Stimulated activated naive CD4-positive, alpha-beta T cell treated with Interleukin-2 at 50 U/mL for 16 hours (primary cell): ENCODE measurements around the gene UIMC1.

Experiments used
- DNase-seq: peaks from one replicate; lab custom pipeline; 2025; lab: John Stamatoyannopoulos, UW

UIMC1 gene

DNA sequence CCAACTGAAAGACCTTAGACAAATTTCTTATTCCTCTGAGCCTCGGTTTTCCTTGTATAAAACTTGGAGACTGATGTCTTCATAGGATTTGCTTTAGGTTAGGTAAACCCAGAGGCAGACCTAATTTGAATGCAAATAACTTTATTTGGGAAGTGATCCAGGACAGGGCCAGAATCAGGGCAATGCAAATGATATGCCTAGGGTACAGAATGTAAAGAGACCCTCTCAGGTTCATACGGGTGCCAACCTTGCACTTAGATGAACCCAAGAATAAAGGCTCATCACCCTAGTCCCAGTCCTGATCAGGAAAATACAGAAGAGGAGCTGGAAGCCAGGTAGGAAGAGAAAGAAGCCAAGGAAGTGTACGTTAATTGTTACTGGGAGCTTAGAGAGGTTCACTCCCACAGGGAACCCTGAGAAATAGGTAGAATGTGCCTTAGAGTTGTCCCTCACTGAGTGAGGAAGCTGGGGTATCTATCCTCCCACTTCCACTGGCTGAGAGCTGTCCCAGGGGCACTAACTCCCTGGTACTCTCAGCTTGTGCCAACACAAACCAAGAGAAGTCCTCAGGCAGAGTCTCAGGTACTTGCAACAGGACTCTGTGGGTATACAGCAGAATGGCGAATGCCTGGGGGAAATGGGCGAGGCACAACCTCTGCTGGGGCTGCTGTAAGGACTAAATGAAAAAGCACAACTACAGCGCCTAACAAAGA, 104.3 kb downstream of the UIMC1 start:
- DNase-seq = no peak

- no peak for DNase-seq
Observed at GRCh38 chr5:176901260-176902101, 105.1 kb downstream of the UIMC1 start.

DNA sequence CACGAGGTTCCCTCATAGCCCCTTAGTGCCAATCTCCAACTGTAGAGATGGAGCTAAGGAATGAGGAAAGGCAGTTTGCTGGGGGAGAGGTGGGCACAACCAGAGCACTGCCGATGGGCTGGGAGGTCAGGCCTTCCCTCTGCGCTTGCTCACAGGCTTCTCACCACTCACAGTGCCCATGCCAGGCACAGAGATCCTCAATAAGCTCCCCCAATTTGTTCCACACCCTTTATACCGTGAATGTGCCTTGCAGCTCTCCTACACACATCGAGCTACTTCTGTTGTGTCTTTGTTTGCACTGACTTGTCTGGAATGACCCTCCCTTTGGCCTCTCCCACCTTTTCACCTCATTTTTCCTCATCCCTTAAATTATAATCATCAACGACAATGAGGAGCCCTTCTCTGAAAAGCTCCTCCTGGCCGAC, 105.8 kb downstream of the UIMC1 start:
- no peak for DNase-seq

DNA sequence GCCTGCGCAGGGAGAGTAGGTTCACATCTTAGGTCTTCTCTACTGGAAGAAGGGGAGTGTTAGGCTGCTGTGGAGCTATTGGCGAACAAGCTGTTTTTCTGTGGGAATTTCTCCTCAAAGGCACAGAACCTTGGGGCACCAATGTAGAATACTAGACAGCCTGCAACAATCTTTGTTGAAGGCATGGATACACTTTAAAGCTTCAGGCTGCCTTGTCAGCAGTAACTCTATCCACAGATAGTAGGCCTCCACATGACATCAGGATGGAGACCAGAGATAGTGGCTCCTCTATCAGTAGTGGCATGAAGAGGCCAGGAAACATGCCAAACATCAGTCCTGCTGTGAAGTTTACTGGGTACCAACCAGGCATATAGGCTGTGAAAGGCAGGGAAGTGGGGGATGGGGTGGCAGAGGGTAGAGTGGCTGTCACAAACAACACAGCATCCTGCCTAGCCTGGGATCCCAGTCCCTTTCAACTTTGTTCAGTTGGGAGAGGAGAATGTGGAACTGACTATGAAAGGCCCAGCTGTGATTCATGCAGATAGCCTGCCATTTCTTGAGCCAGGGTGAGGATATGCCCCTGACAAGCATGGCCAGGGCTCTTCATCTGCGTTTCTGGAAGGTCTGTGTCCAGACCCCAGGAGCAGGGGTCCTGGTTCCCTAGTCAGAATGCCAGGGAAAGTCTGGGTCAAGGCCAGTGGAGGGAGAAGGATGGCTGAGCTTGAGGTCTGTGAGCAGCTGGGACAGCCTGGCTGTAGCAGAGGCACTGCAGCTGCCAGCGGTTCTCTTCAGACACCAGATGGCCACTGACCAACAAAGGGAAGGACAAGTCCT, 106.4 kb downstream of the UIMC1 start:
- no peak for DNase-seq

GRCh38 chr5:176899296-176899891, 107.2 kb downstream of the UIMC1 start, which contains the start of gene HK3:
Gene HK3, minus strand, starts transcription at chr5:176899346. Its CDS starts 3,187 bp downstream, at chr5:176896159.
- no peak for DNase-seq

- DNase-seq = no peak
Observed at GRCh38 chr5:176897263-176897662, 109.3 kb downstream of the UIMC1 start.

GRCh38 chr5:176895831-176896230, 110.7 kb downstream of the UIMC1 start:
- no peak for DNase-seq

DNA sequence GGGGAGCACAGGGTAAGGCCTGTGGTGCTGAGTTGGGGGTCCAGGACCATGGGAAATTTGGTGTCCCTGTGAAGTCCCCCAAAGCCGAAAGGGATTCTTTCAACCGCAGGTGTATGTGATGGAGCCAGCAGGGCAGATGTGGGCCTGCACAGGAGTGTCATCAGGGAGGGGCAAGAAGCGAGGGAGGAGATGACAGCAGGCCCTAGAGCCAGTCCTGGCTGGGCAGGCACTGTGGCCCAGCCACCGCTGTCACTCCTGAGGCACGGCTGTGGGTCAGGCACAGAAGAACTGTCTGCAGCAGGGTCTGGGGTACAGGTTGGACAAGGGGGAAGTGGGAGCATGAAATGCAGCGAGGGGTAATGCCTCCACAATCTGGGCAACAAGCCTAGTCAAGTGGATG, 112.3 kb downstream of the UIMC1 start:
- no peak for DNase-seq

DNA sequence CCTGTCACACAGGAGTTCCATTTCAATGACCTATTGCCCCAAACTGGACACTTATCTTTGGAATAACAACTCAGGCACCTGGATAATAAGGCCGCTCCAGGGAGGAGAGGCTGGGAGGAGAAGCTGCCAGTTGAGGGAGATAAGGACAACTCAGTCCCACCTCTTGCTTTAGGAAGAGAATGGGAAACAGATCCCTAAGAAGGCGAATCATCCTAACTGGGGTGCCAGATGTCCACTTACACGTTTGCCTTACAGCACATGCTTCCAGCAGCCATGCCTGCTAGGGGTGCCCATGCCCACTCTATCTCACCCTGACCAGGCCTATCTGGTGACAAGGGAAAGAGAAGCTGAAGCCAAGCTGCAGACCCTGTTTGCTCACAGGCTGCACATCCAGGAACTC, 113.9 kb downstream of the UIMC1 start:
- no peak for DNase-seq

- no peak for DNase-seq
Observed at GRCh38 chr5:176891331-176891958, 115.1 kb downstream of the UIMC1 start.

- no peak for DNase-seq
Observed at GRCh38 chr5:176890455-176891330, 115.9 kb downstream of the UIMC1 start.

DNA sequence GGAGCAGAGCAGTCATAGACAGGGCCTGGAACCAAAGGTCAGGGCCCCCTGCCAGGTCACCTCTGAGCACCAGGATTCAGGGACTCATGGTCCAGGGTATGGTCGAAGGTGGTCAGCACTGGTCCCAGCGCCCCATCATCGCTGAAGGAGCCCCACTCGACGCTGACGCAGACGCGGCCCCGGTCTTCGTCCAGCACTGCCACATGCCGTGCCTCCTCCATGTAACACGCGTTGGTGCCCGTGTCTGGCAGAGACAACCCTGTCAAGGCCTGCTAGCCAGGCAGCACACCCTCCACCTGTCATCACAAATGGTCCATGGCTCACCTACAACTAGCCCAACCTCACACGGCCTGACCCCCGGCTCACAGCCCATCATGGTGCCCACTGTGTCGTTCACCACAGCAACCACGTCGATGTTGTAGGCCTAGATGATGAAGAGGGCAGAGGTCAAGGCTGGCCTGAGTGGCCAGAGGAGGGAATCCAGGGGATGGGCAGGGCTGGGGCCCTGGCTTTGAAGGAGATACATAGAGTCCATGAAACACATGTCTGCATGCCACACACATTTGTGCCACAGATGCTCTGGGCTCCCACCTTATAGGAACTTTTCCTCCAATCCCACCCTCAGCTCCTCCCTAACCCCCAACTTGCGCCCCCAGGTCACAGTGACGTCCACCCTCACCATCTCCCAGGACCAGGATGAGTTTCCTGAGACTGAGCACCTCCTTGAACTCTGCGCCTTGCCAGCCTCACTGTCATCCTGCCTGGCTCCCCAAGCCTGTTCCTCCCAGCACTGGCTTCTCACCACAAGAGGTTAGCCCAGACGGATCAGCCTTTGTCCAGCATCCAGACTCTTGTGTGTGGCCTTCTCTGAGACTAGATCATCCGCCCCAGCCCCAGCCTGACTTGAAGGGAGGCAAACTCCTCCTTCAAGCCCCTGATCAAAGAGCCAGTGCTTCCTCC, 117.0 kb downstream of the UIMC1 start:
- no peak for DNase-seq

GRCh38 chr5:176888865-176889165, 117.8 kb downstream of the UIMC1 start:
- DNase-seq = no peak

GRCh38 chr5:176888016-176888864, 118.3 kb downstream of the UIMC1 start:
- DNase-seq = no peak

DNA sequence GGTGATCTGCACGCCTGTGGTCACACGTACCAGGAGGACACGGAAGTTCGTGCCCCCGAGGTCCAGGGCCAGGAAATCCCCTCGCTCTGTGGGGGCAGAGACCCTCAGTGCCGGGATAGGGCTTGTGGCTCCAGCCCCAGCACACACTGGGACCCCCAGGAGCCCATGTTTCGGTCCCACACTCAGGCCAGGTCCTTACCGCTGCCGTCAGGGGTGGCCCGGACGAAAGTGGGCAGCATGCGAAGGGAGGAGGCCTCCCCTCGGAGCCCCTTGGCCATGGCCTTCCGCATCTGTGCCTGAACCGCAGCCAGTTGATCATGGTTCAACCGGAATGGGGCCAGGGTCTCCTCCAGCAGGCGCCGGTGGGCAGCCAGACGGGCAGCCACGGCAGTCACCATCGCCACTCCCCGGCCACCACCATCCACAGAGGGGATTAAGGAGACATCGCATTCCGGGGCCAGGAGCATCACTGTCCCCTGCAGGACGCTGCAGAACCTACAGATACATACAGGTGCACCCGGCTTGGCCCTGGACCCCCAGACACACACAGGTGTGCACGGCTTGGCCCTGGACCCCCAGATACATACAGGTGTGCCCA, 119.2 kb downstream of the UIMC1 start:
- no peak for DNase-seq

DNA sequence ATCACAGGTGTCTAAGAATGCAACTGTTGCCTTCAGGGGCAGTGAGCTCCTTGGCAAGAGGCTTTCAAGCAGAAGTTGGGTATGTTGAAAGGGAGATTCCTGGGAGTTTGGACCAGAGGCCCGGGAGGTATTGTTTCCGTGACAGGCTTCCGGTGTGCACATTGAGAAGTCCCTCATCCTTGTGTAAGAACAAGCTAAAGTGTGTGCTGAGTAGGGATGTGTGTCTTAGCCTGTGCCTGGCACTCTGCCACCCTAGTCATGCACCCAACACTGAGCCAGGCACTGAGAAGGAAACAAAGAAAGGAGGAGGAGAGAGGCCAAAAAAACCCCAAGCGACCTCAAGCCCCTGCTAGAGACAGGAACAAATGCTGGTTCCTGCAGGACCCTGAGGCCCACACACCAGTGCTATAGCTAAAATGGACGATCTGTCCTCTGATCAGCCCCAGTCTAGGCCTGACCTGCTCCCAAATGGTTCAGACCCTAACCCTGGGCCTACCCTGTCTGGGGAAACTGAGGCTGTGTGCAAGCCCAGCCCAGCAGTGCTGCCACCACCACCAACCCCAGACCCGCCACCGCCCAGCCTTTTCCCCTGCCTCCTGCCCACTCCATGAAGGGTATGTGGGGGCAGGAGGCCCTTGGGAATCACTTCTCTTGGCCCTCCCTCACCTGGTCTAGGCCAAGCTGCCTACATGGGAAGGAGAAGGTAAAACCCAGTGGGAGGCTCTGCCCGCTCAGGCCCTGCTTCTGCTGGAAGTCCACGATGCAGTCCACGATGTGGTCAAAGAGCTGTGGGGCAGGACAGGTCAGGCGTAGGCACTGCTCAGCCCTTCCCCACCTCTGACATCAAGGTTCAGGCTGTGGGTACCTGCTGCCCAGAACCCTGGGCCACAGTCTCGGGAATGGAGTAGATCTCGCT, 120.0 kb downstream of the UIMC1 start:
- DNase-seq = no peak

GRCh38 chr5:176884571-176884890, 122.0 kb downstream of the UIMC1 start:
- DNase-seq = no peak
